WTC11 (cell line): ENCODE measurements around the gene NCOA1. TPM values are rescaled to one million over a fixed set of nuclear protein-coding genes. Genes with fewer than 3 reads are reported as not detected.

Source experiments
- ATAC-seq: fragments of 200-7000 bp; cut with Tn5 transposase; 2 replicates; pipeline ENCODE4 v1.10.0; 2021; ENCODE audit warnings: mild to moderate bottlenecking, moderate library complexity
- CTCF ChIA-PET: fragments of 300-600 bp; sonication (Branson Sonifier 250); formaldehyde crosslinking; loops from one replicate; lab custom pipeline; 2021; ENCODE audit warnings: antibody characterized with exemption; lab: Charles Lee
- POLR2A ChIA-PET: fragments of 350-600 bp; sonication (Branson Sonifier 250); formaldehyde crosslinking; loops from one replicate; lab custom pipeline; 2021; ENCODE audit warnings: antibody characterized with exemption; lab: Charles Lee
- DNase-seq: peaks from one replicate; pipeline ENCODE4 v3.0.0; 2021; ENCODE audit warnings: low spot score
- H3K27ac Mint-ChIP-seq: 2 replicates; pipeline ENCODE4 v1.8.0; 2021; ENCODE audit warnings: mixed read lengths
- H3K27me3 Mint-ChIP-seq: 2 replicates; pipeline ENCODE4 v1.8.0; 2021; ENCODE audit warnings: low read depth, mild to moderate bottlenecking, moderate library complexity, mixed read lengths
- H3K36me3 Mint-ChIP-seq: 2 replicates; pipeline ENCODE4 v1.8.0; 2021; ENCODE audit warnings: mixed read lengths
- H3K4me1 Mint-ChIP-seq: 2 replicates; pipeline ENCODE4 v1.8.0; 2022; ENCODE audit warnings: mixed read lengths
- H3K4me3 Mint-ChIP-seq: 2 replicates; pipeline ENCODE4 v1.8.0; 2021; ENCODE audit warnings: mild to moderate bottlenecking, moderate library complexity, mixed read lengths
- H3K9me3 Mint-ChIP-seq: 2 replicates; pipeline ENCODE4 v1.8.0; 2021; ENCODE audit warnings: mixed read lengths
- AFF4 ChIP-seq: sonication (generic); formaldehyde crosslinking; IDR thresholded peaks from 2 replicates; pipeline ENCODE4 v1.8.1; 2023; ENCODE audit warnings: mild to moderate bottlenecking, missing genetic modification reagents, borderline replicate concordance
- ATF1 ChIP-seq: sonication (generic); formaldehyde crosslinking; IDR thresholded peaks from 2 replicates; pipeline ENCODE4 v1.8.1; 2023; ENCODE audit warnings: mild to moderate bottlenecking, moderate library complexity, missing genetic modification reagents
- CDX4 ChIP-seq: fragments of 250-450 bp; sonication (Bioruptor Pico); IDR thresholded peaks from 2 replicates; pipeline ENCODE4 v1.9.0; 2021; ENCODE audit warnings: moderate library complexity, mild to moderate bottlenecking, inconsistent platforms, borderline replicate concordance
- CREM ChIP-seq: sonication (generic); formaldehyde crosslinking; IDR thresholded peaks from 2 replicates; pipeline ENCODE4 v1.8.1; 2022; ENCODE audit warnings: mild to moderate bottlenecking, missing genetic modification reagents, moderate library complexity
- E2F4 ChIP-seq: sonication (generic); formaldehyde crosslinking; IDR thresholded peaks from 2 replicates; pipeline ENCODE4 v1.8.1; 2022; ENCODE audit warnings: low read depth, mild to moderate bottlenecking, moderate library complexity, missing genetic modification reagents, borderline replicate concordance
- E2F5 ChIP-seq: sonication (generic); formaldehyde crosslinking; IDR thresholded peaks from 2 replicates; pipeline ENCODE4 v1.8.1; 2022; ENCODE audit warnings: mild to moderate bottlenecking, moderate library complexity, missing genetic modification reagents
- ETV6 ChIP-seq: sonication (generic); formaldehyde crosslinking; IDR thresholded peaks from 2 replicates; pipeline ENCODE4 v1.8.1; 2022; ENCODE audit warnings: mild to moderate bottlenecking, missing genetic modification reagents
- FOXP4 ChIP-seq: sonication (generic); formaldehyde crosslinking; IDR thresholded peaks from 2 replicates; pipeline ENCODE4 v1.8.0; 2022; ENCODE audit warnings: mild to moderate bottlenecking, missing genetic modification reagents
- HMGA2 ChIP-seq: fragments of 250-450 bp; sonication (Bioruptor Pico); IDR thresholded peaks from 2 replicates; pipeline ENCODE4 v1.4.0; 2021; ENCODE audit warnings: mild to moderate bottlenecking, moderate library complexity
- NFATC4 ChIP-seq: fragments of 250-450 bp; sonication (Bioruptor Pico); IDR thresholded peaks from 2 replicates; pipeline ENCODE4 v1.9.0; 2021; ENCODE audit warnings: mild to moderate bottlenecking
- ZNF263 ChIP-seq: sonication (generic); formaldehyde crosslinking; IDR thresholded peaks from 2 replicates; pipeline ENCODE4 v1.8.1; 2022; ENCODE audit warnings: low read depth, mild to moderate bottlenecking, moderate library complexity, missing genetic modification reagents
- ZNF281 ChIP-seq: sonication (generic); formaldehyde crosslinking; IDR thresholded peaks from 2 replicates; pipeline ENCODE4 v1.8.0; 2023; ENCODE audit warnings: mild to moderate bottlenecking, missing genetic modification reagents
- ZNF396 ChIP-seq: fragments of 250-450 bp; sonication (Bioruptor Pico); IDR thresholded peaks from 2 replicates; pipeline ENCODE4 v1.8.0; 2021; ENCODE audit warnings: mild to moderate bottlenecking, moderate library complexity, borderline replicate concordance
- total RNA-seq: library from RNA; stranded (reverse); gene quantifications from 3 replicates; pipeline ENCODE4 v1.2.3, GENCODE V29; 2021

The NCOA1 gene
- total RNA-seq, 1 experiment from 2014 or later, result 16.9 TPM

GRCh38 chr2:24469148-24469650 lies 21.9 kb upstream of the NCOA1 start:
- Mint-ChIP-seq H3K27ac (no peak overlapping the region), H3K9me3 (peaks cover 12% of the 10 kb centered on the region), H3K27me3 (no peaks in the 10 kb centered on the region), H3K4me3 (no peak overlapping the region), H3K36me3 (no peaks in the 10 kb centered on the region), H3K4me1 (peaks cover 16% of the 10 kb centered on the region)
- ChIA-PET POLR2A (interaction anchor here (0.5 to 0.6 kb wide), 2 partner anchors 47 to 602 kb away, joined by 3 to 9 read pairs; no protein-coding TSS in a partner anchor), CTCF (no interaction called here)
- ATAC-seq, result no peak
- DNase-seq, result no peak
- no peak for TF ChIP-seq E2F5
- no peak for TF ChIP-seq AFF4 (CRISPR knock-in tag)
- TF ChIP-seq HMGA2, result no peak
- TF ChIP-seq ZNF396 (CRISPR knock-in tag), result no peak
- TF ChIP-seq FOXP4 (CRISPR knock-in tag), result no peak
- no peak for TF ChIP-seq E2F4 (CRISPR knock-in tag)
- TF ChIP-seq ETV6, result no peak
- no peak for TF ChIP-seq ATF1
- no peak for TF ChIP-seq CREM

- Mint-ChIP-seq H3K27ac (no peak overlapping the region), H3K27me3 (no peaks in the 10 kb centered on the region; the same call in 1 of the 2 replicates), H3K36me3 (no peaks in the 10 kb centered on the region), H3K4me1 (peaks cover 13% of the 10 kb centered on the region), H3K4me3 (no peak overlapping the region), H3K9me3 (peaks cover 12% of the 10 kb centered on the region)
- CTCF ChIA-PET, result interaction anchor here (0.6 to 1.0 kb wide), 3 partner anchors 10 to 655 kb away, joined by 3 to 4 read pairs (median 4); no protein-coding TSS in a partner anchor
- POLR2A ChIA-PET, result no interaction called here
- peak; percentile 67 for ATAC-seq
- DNase-seq, result no peak
- TF ChIP-seq NFATC4 (CRISPR knock-in tag) (no peak), ZNF263 (CRISPR knock-in tag) (no peak), CDX4 (CRISPR knock-in tag) (no peak), ZNF281 (no peak)
Measured at GRCh38 chr2:24471662-24472061, 19.4 kb upstream of the NCOA1 start.
